Thoracic aorta (tissue), 2 donors: Measurements from ENCODE around the gene DNAJB12. TPM values are rescaled to one million over a fixed set of nuclear protein-coding genes. Genes with fewer than 3 reads are reported as not detected.

Experiments
- ATAC-seq: fragments of 150-250 bp; one replicate; pipeline ENCODE4 v1.8.0; 2017; ENCODE audit warnings: low read depth; ENCODE audit not compliant: insufficient number of reproducible peaks, low FRiP score
- DNase-seq: peaks from one replicate; pipeline ENCODE4 v3.0.0-alpha.2; 2020; ENCODE audit warnings: low spot score
- H3K27ac ChIP-seq, 2 donors: fragments of 200-600 bp; sonication (generic); 1 replicate in 1 of 2; 2 replicates in 1 of 2; pipeline ENCODE4 v1.5.1; 2016; ENCODE audit warnings: mild to moderate bottlenecking in 2 of 2, moderate library complexity in 2 of 2
- H3K27me3 ChIP-seq: fragments of 200-600 bp; sonication (generic); replicated peaks from 2 replicates; pipeline ENCODE4 v1.6.0; 2016; ENCODE audit warnings: mild to moderate bottlenecking; ENCODE audit not compliant: insufficient read depth
- H3K36me3 ChIP-seq: fragments of 200-600 bp; sonication (generic); one replicate; pipeline ENCODE4 v1.5.1; 2016
- H3K4me1 ChIP-seq, 2 donors: fragments of 200-600 bp; sonication (generic); 1 replicate in 1 of 2; 2 replicates in 1 of 2; pipeline versions ENCODE4 v1.5.1 to v1.6.0; 2016; ENCODE audit warnings: low read depth in 2 of 2, mild to moderate bottlenecking in 1 of 2; ENCODE audit not compliant: control insufficient read depth in 1 of 2
- H3K4me3 ChIP-seq: fragments of 200-600 bp; sonication (generic); 2 replicates; pipeline ENCODE4 v1.5.1; 2016; ENCODE audit warnings: mild to moderate bottlenecking
- H3K9me3 ChIP-seq: fragments of 200-600 bp; sonication (generic); 2 replicates; pipeline ENCODE4 v1.5.1; 2016
- CTCF ChIP-seq: fragments of 200-600 bp; sonication (generic); IDR thresholded peaks from one replicate; pipeline ENCODE4 v1.5.1; 2019; ENCODE audit warnings: antibody characterized with exemption
- total RNA-seq, 2 donors: library from RNA; depleted of rRNA; stranded (reverse); fragments of >200 nt; gene quantifications; one replicate each; pipeline versions ENCODE4 v1.1.0 to v1.2.3, GENCODE V29; 2016

DNAJB12 gene
- total RNA-seq, 2 donors from 2014 or later = 33.3 to 39.5 TPM

- H3K27me3 ChIP-seq = no peaks in the 10 kb centered on the region
- H3K36me3 ChIP-seq = no peaks in the 10 kb centered on the region
- no peak for ATAC-seq
- no peak for DNase-seq
- H3K4me3 ChIP-seq = no peak overlapping the region
- H3K9me3 ChIP-seq = no peaks in the 10 kb centered on the region
- H3K4me1 ChIP-seq = no peaks in the 10 kb centered on the region
- H3K27ac ChIP-seq = no peak overlapping the region
- TF ChIP-seq CTCF = no peak
These were observed 24.3 kb upstream of the DNAJB12 start for GRCh38 chr10:72379062-72379461.

- no peaks in the 10 kb centered on the region for H3K4me1 ChIP-seq
- DNase-seq = no peak
- no peak overlapping the region for H3K4me3 ChIP-seq
- no peak for TF ChIP-seq CTCF
- H3K36me3 ChIP-seq = peaks cover 5% of the 10 kb centered on the region
- ATAC-seq = no peak
- H3K27ac ChIP-seq = no peak overlapping the region
- no peaks in the 10 kb centered on the region for H3K9me3 ChIP-seq
- no peaks in the 10 kb centered on the region for H3K27me3 ChIP-seq
These were observed 20.9 kb upstream of the DNAJB12 start for GRCh38 chr10:72375585-72375984.

- TF ChIP-seq CTCF = no peak
- no peak overlapping the region for H3K4me3 ChIP-seq
- no peaks in the 10 kb centered on the region for H3K9me3 ChIP-seq
- H3K27me3 ChIP-seq = no peaks in the 10 kb centered on the region
- no peaks in the 10 kb centered on the region for H3K4me1 ChIP-seq
- ATAC-seq = no peak
- no peak overlapping the region for H3K27ac ChIP-seq
- H3K36me3 ChIP-seq = peaks cover 5% of the 10 kb centered on the region
- no peak for DNase-seq
These were observed 20.5 kb upstream of the DNAJB12 start for GRCh38 chr10:72375173-72375572.

- Histone ChIP-seq H3K27ac (no peak overlapping the region), H3K4me1 (no peaks in the 10 kb centered on the region), H3K4me3 (no peak overlapping the region), H3K9me3 (no peaks in the 10 kb centered on the region), H3K36me3 (peaks cover 11% of the 10 kb centered on the region), H3K27me3 (no peaks in the 10 kb centered on the region)
- DNase-seq (no peak), ATAC-seq (no peak)
- TF ChIP-seq CTCF = no peak
These were observed 15.5 kb upstream of the DNAJB12 start for GRCh38 chr10:72370201-72370722.

GRCh38 chr10:72367301-72367960 lies 12.7 kb upstream of the DNAJB12 start:
- DNase-seq = no peak
- Histone ChIP-seq H3K9me3 (no peaks in the 10 kb centered on the region), H3K36me3 (peaks cover 6% of the 10 kb centered on the region), H3K27ac (no peak overlapping the region), H3K4me3 (no peak overlapping the region), H3K4me1 (peaks cover 3 to 11% of the 10 kb centered on the region in 2 donors), H3K27me3 (no peaks in the 10 kb centered on the region)
- ATAC-seq = no peak
- TF ChIP-seq CTCF = no peak
